HepG2 (cell line): ENCODE results near the gene GGA3. TPM values are rescaled to one million over a fixed set of nuclear protein-coding genes. Genes with fewer than 3 reads are reported as not detected.
A peak's percentile ranks its signal among the peaks of the same experiment; 100 is the strongest.

Experiments used
- AHDC1 ChIP-seq: sonication (generic); formaldehyde crosslinking; IDR thresholded peaks from 2 replicates; pipeline ENCODE4 v1.5.1; 2020; ENCODE audit warnings: mild to moderate bottlenecking, missing genetic modification reagents, borderline replicate concordance
- ARNT2 ChIP-seq: sonication (generic); formaldehyde crosslinking; IDR thresholded peaks from 2 replicates; pipeline ENCODE4 v1.8.0; 2022; ENCODE audit warnings: mild to moderate bottlenecking, low read depth, missing genetic modification reagents, moderate library complexity
- CHCHD3 ChIP-seq: sonication (generic); formaldehyde crosslinking; IDR thresholded peaks from 2 replicates; pipeline ENCODE4 v1.8.0; 2022; ENCODE audit warnings: mild to moderate bottlenecking, missing genetic modification reagents, moderate library complexity
- EEA1 ChIP-seq: sonication (generic); formaldehyde crosslinking; IDR thresholded peaks from 2 replicates; pipeline ENCODE4 v1.5.1; 2020; ENCODE audit warnings: mild to moderate bottlenecking, missing genetic modification reagents, borderline replicate concordance
- IRF9 ChIP-seq: sonication (generic); formaldehyde crosslinking; IDR thresholded peaks from 2 replicates; pipeline ENCODE4 v1.8.0; 2022; ENCODE audit warnings: missing genetic modification reagents, mild to moderate bottlenecking, borderline replicate concordance
- KAT2B ChIP-seq: fragments of 150-350 bp; IDR thresholded peaks from 2 replicates; pipeline ENCODE4 v1.6.1; 2014; ENCODE audit warnings: low read depth, low read length, borderline replicate concordance
- NR3C1 ChIP-seq: sonication (generic); formaldehyde crosslinking; IDR thresholded peaks from 2 replicates; pipeline ENCODE4 v1.4.0; 2020; ENCODE audit warnings: missing genetic modification reagents
- PITX1 ChIP-seq: sonication (generic); formaldehyde crosslinking; IDR thresholded peaks from 2 replicates; pipeline ENCODE4 v1.5.1; 2020; ENCODE audit warnings: mild to moderate bottlenecking, missing genetic modification reagents
- TFDP1 ChIP-seq: IDR thresholded peaks from 2 replicates; pipeline ENCODE4 v1.6.1; 2016; ENCODE audit warnings: missing compliant biosample characterization, missing genetic modification reagents, borderline replicate concordance
- ZBTB33 ChIP-seq: sonication (generic); formaldehyde crosslinking; IDR thresholded peaks from 2 replicates; pipeline ENCODE4 v1.4.0; 2020; ENCODE audit warnings: missing genetic modification reagents
- ZNF232 ChIP-seq: sonication (generic); formaldehyde crosslinking; IDR thresholded peaks from 2 replicates; pipeline ENCODE4 v1.4.0; 2020; ENCODE audit warnings: missing genetic modification reagents, borderline replicate concordance
- ZNF256 ChIP-seq: sonication (generic); formaldehyde crosslinking; conservative IDR thresholded peaks from 2 replicates; pipeline ENCODE4 v1.4.0; 2020; ENCODE audit warnings: missing genetic modification reagents
- ZNF484 ChIP-seq: sonication (generic); formaldehyde crosslinking; IDR thresholded peaks from 2 replicates; pipeline ENCODE4 v1.5.1; 2020; ENCODE audit warnings: mild to moderate bottlenecking, low read depth, missing genetic modification reagents, borderline replicate concordance
- ZNF547 ChIP-seq: sonication (generic); formaldehyde crosslinking; IDR thresholded peaks from 2 replicates; pipeline ENCODE4 v1.5.1; 2020; ENCODE audit warnings: mild to moderate bottlenecking, missing genetic modification reagents
- ZNF567 ChIP-seq: sonication (generic); formaldehyde crosslinking; IDR thresholded peaks from 2 replicates; pipeline ENCODE4 v1.8.1; 2023; ENCODE audit warnings: mild to moderate bottlenecking, missing genetic modification reagents, borderline replicate concordance
- ZNF740 ChIP-seq: sonication (generic); formaldehyde crosslinking; IDR thresholded peaks from 2 replicates; pipeline ENCODE4 v1.4.0; 2020; ENCODE audit warnings: missing genetic modification reagents
- ZSCAN25 ChIP-seq: sonication (generic); formaldehyde crosslinking; IDR thresholded peaks from 2 replicates; pipeline ENCODE4 v1.8.0; 2022; ENCODE audit warnings: mild to moderate bottlenecking, missing genetic modification reagents
- ZSCAN31 ChIP-seq: sonication (generic); formaldehyde crosslinking; IDR thresholded peaks from 2 replicates; pipeline ENCODE4 v1.5.0; 2020; ENCODE audit warnings: low read depth, mild to moderate bottlenecking, missing genetic modification reagents
- polyA plus RNA-seq, 8 experiments: library from polyadenylated mRNA; depleted of rRNA in 3 of 8; stranded (reverse) in 7 of 8; unstranded in 1 of 8; fragments of >200 nt; fragmentation: Illumina TruSeq in 4 of 8; extraction: Trizol in 4 of 8; gene quantifications; 2 replicates each; pipeline versions ENCODE4 v1.2.1 to v1.2.3, GENCODE V29; 2011 to 2016; ENCODE audit warnings: low read depth in 4 of 8, missing spikeins in 1 of 8, mixed read lengths in 1 of 8; ENCODE audit not compliant: insufficient read depth in 1 of 8
- total RNA-seq, 5 experiments: library from RNA; depleted of rRNA; stranded (reverse); fragments of >200 nt; fragmentation: Illumina TruSeq; extraction: Trizol; gene quantifications; 2 replicates each; pipeline ENCODE4 v1.2.3, GENCODE V29; 2016; ENCODE audit warnings: low read depth in 1 of 5

The GGA3 gene
- total and polyA plus RNA-seq, 2 of the 13 experiments (the other 11 are each of a cell fraction or from before 2014, with no cell fraction given): 28.4 to 43.7 TPM

- peak; percentile 73; the same call in 1 of the 2 replicates for TF ChIP-seq IRF9 (CRISPR knock-in tag)
- TF ChIP-seq AHDC1: no peak
- TF ChIP-seq ZSCAN25 (CRISPR knock-in tag): peak; percentile 71; the same call in 1 of the 2 replicates
- TF ChIP-seq ARNT2 (CRISPR knock-in tag): peak; percentile 84
- no peak for TF ChIP-seq NR3C1 (CRISPR knock-in tag)
- peak; percentile 50; the same call in 1 of the 2 replicates for TF ChIP-seq TFDP1 (CRISPR knock-in tag)
- 0 out of 2 replicates have a peak, but pooled peaks have one; percentile 47 for TF ChIP-seq ZNF567 (CRISPR knock-in tag)
- peak; percentile 87 for TF ChIP-seq ZSCAN31 (CRISPR knock-in tag)
- TF ChIP-seq ZNF547 (CRISPR knock-in tag): peak; percentile 42; the same call in 1 of the 2 replicates
- TF ChIP-seq ZNF484 (CRISPR knock-in tag): no peak
- no peak for TF ChIP-seq KAT2B
- no peak for TF ChIP-seq CHCHD3 (CRISPR knock-in tag)
- TF ChIP-seq EEA1 (CRISPR knock-in tag): peak; percentile 60; the same call in 1 of the 2 replicates
- TF ChIP-seq ZNF232 (CRISPR knock-in tag): no peak
- peak; percentile 7; the same call in 1 of the 2 replicates for TF ChIP-seq ZBTB33
- TF ChIP-seq ZNF740 (CRISPR knock-in tag): no peak
- TF ChIP-seq PITX1: peak; percentile 79
- no peak for TF ChIP-seq ZNF256
Observed at GRCh38 chr17:75308732-75309629, 47.6 kb upstream of the GGA3 start (continued).
